Measurements from ENCODE around the gene MARCHF11. TPM values are rescaled to one million over a fixed set of nuclear protein-coding genes. Genes with fewer than 3 reads are reported as not detected.

Gene MARCHF11
- total and polyA plus RNA-seq, 2 of the 8 experiments (the other 6 are each of a cell fraction or from before 2014, with no cell fraction given): 0.27 to 0.82 TPM

GRCh38 chr5:16119790-16120189, 59.8 kb downstream of the MARCHF11 start:
- no peak overlapping the region for H3K56ac ChIP-seq (replicated peaks; ENCODE audit: insufficient read length, low read depth, low read length)
- H3K4me2 ChIP-seq (ENCODE audit: insufficient read depth in 1 of 2, low read depth in 2 of 2, low read length in 2 of 2): no peak overlapping the region
- H3K27ac ChIP-seq (ENCODE audit: low read depth, low read length): no peak overlapping the region
- H3K4me1 ChIP-seq (replicated peaks in 1 of 4; ENCODE audit: control insufficient read depth in 3 of 4, insufficient read depth in 4 of 4, low read length in 3 of 4): no peaks in the 10 kb centered on the region
- H3K79me1 ChIP-seq (ENCODE audit: low read depth, low read length): no peaks in the 10 kb centered on the region
- no peak overlapping the region for H4K5ac ChIP-seq (ENCODE audit: insufficient read length, low read depth, low read length)
- H2BK120ac ChIP-seq (replicated peaks; ENCODE audit: low read depth, low read length): no peak overlapping the region
- H3K14ac ChIP-seq (ENCODE audit: insufficient read length): no peak overlapping the region
- H2BK15ac ChIP-seq (ENCODE audit: low read length): no peak overlapping the region
- no peak overlapping the region for H2BK20ac ChIP-seq (ENCODE audit: low read length)
- no peak overlapping the region for H2BK12ac ChIP-seq (ENCODE audit: low read depth, low read length)
- no peaks in the 10 kb centered on the region for H3K27me3 ChIP-seq (replicated peaks in 1 of 4; ENCODE audit: control insufficient read depth in 3 of 4, extremely low read depth in 1 of 4, insufficient read depth in 3 of 4, low read length in 3 of 4)
- no peaks in the 10 kb centered on the region for H4K20me1 ChIP-seq (replicated peaks in 1 of 2; ENCODE audit: control insufficient read depth in 1 of 2, insufficient read depth in 2 of 2, low read length in 2 of 2)
- FAIRE-seq: no peak
- H3K4me3 ChIP-seq (ENCODE audit: extremely low read depth in 1 of 4, insufficient read depth in 2 of 4, low read depth in 3 of 4, low read length in 4 of 4): no peak overlapping the region
- POLR2A ChIA-PET (ENCODE audit: partially characterized antibody): no interaction called here
- no peak overlapping the region for H3K18ac ChIP-seq (ENCODE audit: extremely low read depth, low read length)
- WGBS, 2 experiments (ENCODE audit: extremely low coverage in 1 of 2, insufficient coverage in 1 of 2, insufficient read length in 1 of 2, insufficient replicate concordance in 2 of 2, low coverage in 1 of 2, low lambda C conversion rate in 2 of 2, missing lambda C conversion rate in 1 of 2): 86% methylated on average over 4 of the region's 4 CpGs; no CpG with 5 or more reads in 1 of the 2 experiments
- no peak overlapping the region for H4K91ac ChIP-seq (replicated peaks; ENCODE audit: insufficient read length, low read length)
- no peak for DNase-seq (ENCODE audit: low read depth in 1 of 2, low spot score in 2 of 2)
- H3K23ac ChIP-seq (ENCODE audit: insufficient read length): no peak overlapping the region
- CTCF ChIA-PET (ENCODE audit: partially characterized antibody): no interaction called here
- no peak overlapping the region for H3K4ac ChIP-seq (replicated peaks; ENCODE audit: insufficient read length, low read depth, low read length)
- no peaks in the 10 kb centered on the region for H3K36me3 ChIP-seq (ENCODE audit: control insufficient read depth in 2 of 4, insufficient read depth in 4 of 4, low read length in 3 of 4)
- H2AFZ ChIP-seq (ENCODE audit: low read length): no peak overlapping the region
- no peaks in the 10 kb centered on the region for H3K23me2 ChIP-seq (ENCODE audit: low read depth, low read length)
- no peaks in the 10 kb centered on the region for H3K79me2 ChIP-seq (ENCODE audit: control insufficient read depth in 1 of 2, insufficient read depth in 2 of 2, low read length in 2 of 2)
- no peak overlapping the region for H3K9ac ChIP-seq (replicated peaks in 1 of 4; ENCODE audit: extremely low read depth in 1 of 4, low read depth in 3 of 4, low read length in 3 of 4)
- H4K8ac ChIP-seq (ENCODE audit: extremely low read depth, insufficient read depth, low read length): no peak overlapping the region
- H2BK5ac ChIP-seq (ENCODE audit: low read depth, low read length): no peak overlapping the region
- no peak overlapping the region for H2AK5ac ChIP-seq (ENCODE audit: low read depth, low read length)
- H3K9me3 ChIP-seq (ENCODE audit: insufficient read depth in 2 of 2, low read depth in 1 of 2, low read length in 1 of 2): peaks cover 7 to 13% of the 10 kb centered on the region in 2 experiments; a peak in 2 of 4 replicates
- TF ChIP-seq TBP (IDR thresholded peaks at IDR 0.05; ENCODE audit: low read depth, low read length) (no peak), HDAC2 (IDR thresholded peaks at IDR 0.05; ENCODE audit: borderline replicate concordance in 1 of 2, low read depth in 2 of 2, low read length in 2 of 2) (no peak), MAFK (IDR thresholded peaks at IDR 0.05; ENCODE audit: low read depth, low read length) (no peak), ATF3 (IDR thresholded peaks at IDR 0.05; ENCODE audit: insufficient read depth, low read depth, low read length) (no peak), RBBP5 (IDR thresholded peaks at IDR 0.05; ENCODE audit: borderline replicate concordance, low read depth, low read length) (no peak), SIRT6 (IDR thresholded peaks at IDR 0.05; ENCODE audit: low read length) (no peak), CHD1 (IDR thresholded peaks at IDR 0.05; ENCODE audit: low read depth, low read length) (no peak), SUZ12 (IDR thresholded peaks at IDR 0.05; ENCODE audit: low read length) (no peak), TAF1 (IDR thresholded peaks at IDR 0.05; ENCODE audit: low read depth, low read length) (no peak), CTBP2 (IDR thresholded peaks at IDR 0.05; ENCODE audit: borderline replicate concordance, insufficient read depth, insufficient read length, low read length) (no peak), NANOG (IDR thresholded peaks at IDR 0.05; ENCODE audit: insufficient read depth, low read depth, low read length, poor library complexity, severe bottlenecking) (no peak), USF2 (IDR thresholded peaks at IDR 0.05; ENCODE audit: low read length) (no peak)

Measured in H1 (cell line).